Suprapubic skin (tissue), 4 donors: ENCODE data around the gene ANKRD29.

Source experiments
- CTCF ChIP-seq, 2 donors: fragments of 200-600 bp in 1 of 2; fragments of 450-650 bp in 1 of 2; sonication (generic) in 1 of 2; IDR thresholded peaks; one replicate each; pipeline ENCODE4 v1.5.1; 2016 to 2019; ENCODE audit warnings: antibody characterized with exemption in 2 of 2, mild to moderate bottlenecking in 1 of 2, moderate library complexity in 1 of 2
- EP300 ChIP-seq: sonication (generic); formaldehyde crosslinking; IDR thresholded peaks from one replicate; pipeline ENCODE4 v1.6.1; 2017; ENCODE audit warnings: antibody characterized with exemption
- POLR2AphosphoS5 ChIP-seq, 3 donors: sonication (generic); formaldehyde crosslinking; IDR thresholded peaks; one replicate each; pipeline ENCODE4 v1.6.1; 2017; ENCODE audit warnings: antibody characterized with exemption in 3 of 3

GRCh38 chr18:23710946-23711345 is 48.2 kb upstream of the ANKRD29 start:
- TF ChIP-seq CTCF (IDR thresholded peaks at IDR 0.05) = no peak
- TF ChIP-seq POLR2AphosphoS5 (IDR thresholded peaks at IDR 0.05) = no peak
- TF ChIP-seq EP300 = no peak
